ENCODE measurements around the gene WDR35. TPM values are rescaled to one million over a fixed set of nuclear protein-coding genes. Genes with fewer than 3 reads are reported as not detected.

The WDR35 gene
- total and polyA plus RNA-seq, 2 donors (not counting 3 experiments of a cell fraction or from before 2014, with no cell fraction given) = 3.6 to 8.0 TPM

DNA sequence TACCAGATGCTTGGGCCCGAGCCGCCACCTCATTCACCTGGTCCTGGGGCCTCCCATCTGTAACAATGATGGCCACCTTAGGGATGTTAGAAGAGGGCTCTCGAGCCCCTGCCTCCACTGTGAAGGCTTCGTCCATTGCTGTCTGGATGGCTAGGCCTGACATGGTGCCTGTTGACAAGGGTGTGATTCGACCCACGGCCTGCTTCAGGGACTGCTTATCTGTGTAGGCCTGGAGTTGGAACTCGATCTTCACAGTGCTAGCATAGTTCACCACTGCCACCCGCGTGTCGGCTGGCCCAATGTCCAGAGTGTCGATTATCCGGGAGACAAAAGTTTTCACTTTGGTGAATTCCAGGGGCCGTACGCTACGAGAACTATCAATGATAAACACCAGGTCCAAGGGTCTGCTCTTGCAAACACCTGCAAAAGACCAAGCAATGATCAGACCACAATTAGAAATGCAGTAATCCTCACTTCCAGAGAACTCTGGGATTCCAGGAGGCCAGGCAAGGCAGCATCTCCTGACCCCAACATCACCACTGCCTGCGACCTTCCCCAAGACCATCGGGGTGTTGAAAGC, 16.1 kb upstream of the WDR35 start:
- H3K27ac ChIP-seq (ENCODE audit: insufficient read depth, low read depth, low read length) = no peak overlapping the region
- no peaks in the 10 kb centered on the region for H3K9me3 ChIP-seq (replicated peaks; ENCODE audit: control insufficient read depth, insufficient read depth, low read length)
- H3K79me2 ChIP-seq (ENCODE audit: control insufficient read depth, insufficient read depth, low read length) = no peaks in the 10 kb centered on the region
- dilution Hi-C loops (cut with MboI; ENCODE audit: extremely low pct_ligation_motif_present, low sequenced_read_pairs) = no loop called here
- H2AFZ ChIP-seq (ENCODE audit: low read depth, low read length) = no peak overlapping the region
- POLR2A ChIA-PET = no interaction called here
- intact Hi-C loops (cut with micrococcal nuclease) = no loop called here
- H3K4me2 ChIP-seq (ENCODE audit: insufficient read depth, low read length) = no peak overlapping the region
- BruUV-seq (replicated peaks) = no TSS peak
- H3K4me3 ChIP-seq (replicated peaks in 1 of 3; ENCODE audit: insufficient read depth in 1 of 3, low read depth in 1 of 3, low read length in 3 of 3) = no peak overlapping the region
- H3K36me3 ChIP-seq (ENCODE audit: control insufficient read depth in 2 of 2, extremely low read depth in 1 of 2, insufficient read depth in 2 of 2, low read length in 2 of 2) = no peaks in the 10 kb centered on the region
- peaks cover 0 to under 1% of the 10 kb centered on the region in 2 experiments for H3K27me3 ChIP-seq (ENCODE audit: control insufficient read depth in 2 of 2, insufficient read depth in 2 of 2, low read length in 2 of 2)
- H4K20me1 ChIP-seq (replicated peaks; ENCODE audit: control insufficient read depth, extremely low read depth, insufficient read depth, low read length) = no peaks in the 10 kb centered on the region
- DNase-seq (ENCODE audit: low read depth, low spot score) = no peak
- H3K9me1 ChIP-seq (replicated peaks; ENCODE audit: control insufficient read depth, extremely low read depth, insufficient read depth, low read length) = no peaks in the 10 kb centered on the region
- H3K4me1 ChIP-seq (ENCODE audit: control insufficient read depth, extremely low read depth, insufficient read depth, low read length) = no peaks in the 10 kb centered on the region
- CTCF ChIA-PET = interaction anchor here (1.7 kb wide), 1 partner anchor 9 kb away, joined by 4 read pairs; no protein-coding TSS in a partner anchor
- no peak overlapping the region for H3K9ac ChIP-seq (replicated peaks; ENCODE audit: extremely low read depth, insufficient read depth, low read length)
- TF ChIP-seq JUN (IDR thresholded peaks at IDR 0.05; ENCODE audit: borderline replicate concordance, insufficient read depth, insufficient read length, low read depth) (no peak), POLR2A (IDR thresholded peaks at IDR 0.05; ENCODE audit: low read depth, low read length) (no peak), POLR2AphosphoS5 (IDR thresholded peaks at IDR 0.05; ENCODE audit: insufficient read depth, low read depth, low read length) (no peak), EZH2 (IDR thresholded peaks at IDR 0.05; ENCODE audit: borderline replicate concordance, low read depth, low read length, severe bottlenecking) (no peak), FOS (IDR thresholded peaks at IDR 0.05; ENCODE audit: borderline replicate concordance, insufficient read depth, low read length) (no peak)
- TF ChIP-seq, protein P1, sequence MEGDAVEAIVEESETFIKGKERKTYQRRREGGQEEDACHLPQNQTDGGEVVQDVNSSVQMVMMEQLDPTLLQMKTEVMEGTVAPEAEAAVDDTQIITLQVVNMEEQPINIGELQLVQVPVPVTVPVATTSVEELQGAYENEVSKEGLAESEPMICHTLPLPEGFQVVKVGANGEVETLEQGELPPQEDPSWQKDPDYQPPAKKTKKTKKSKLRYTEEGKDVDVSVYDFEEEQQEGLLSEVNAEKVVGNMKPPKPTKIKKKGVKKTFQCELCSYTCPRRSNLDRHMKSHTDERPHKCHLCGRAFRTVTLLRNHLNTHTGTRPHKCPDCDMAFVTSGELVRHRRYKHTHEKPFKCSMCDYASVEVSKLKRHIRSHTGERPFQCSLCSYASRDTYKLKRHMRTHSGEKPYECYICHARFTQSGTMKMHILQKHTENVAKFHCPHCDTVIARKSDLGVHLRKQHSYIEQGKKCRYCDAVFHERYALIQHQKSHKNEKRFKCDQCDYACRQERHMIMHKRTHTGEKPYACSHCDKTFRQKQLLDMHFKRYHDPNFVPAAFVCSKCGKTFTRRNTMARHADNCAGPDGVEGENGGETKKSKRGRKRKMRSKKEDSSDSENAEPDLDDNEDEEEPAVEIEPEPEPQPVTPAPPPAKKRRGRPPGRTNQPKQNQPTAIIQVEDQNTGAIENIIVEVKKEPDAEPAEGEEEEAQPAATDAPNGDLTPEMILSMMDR (IDR thresholded peaks at IDR 0.05; ENCODE audit: extremely low read depth in 1 of 2, insufficient read depth in 1 of 2, low read depth in 1 of 2, low read length in 2 of 2) = no peak
- FAIRE-seq = no peak
